ENCODE data around the gene AP5S1. TPM values are rescaled to one million over a fixed set of nuclear protein-coding genes. Genes with fewer than 3 reads are reported as not detected.

AP5S1 gene
- polyA plus RNA-seq, 1 donor from 2014 or later: 11.3 TPM

DNA sequence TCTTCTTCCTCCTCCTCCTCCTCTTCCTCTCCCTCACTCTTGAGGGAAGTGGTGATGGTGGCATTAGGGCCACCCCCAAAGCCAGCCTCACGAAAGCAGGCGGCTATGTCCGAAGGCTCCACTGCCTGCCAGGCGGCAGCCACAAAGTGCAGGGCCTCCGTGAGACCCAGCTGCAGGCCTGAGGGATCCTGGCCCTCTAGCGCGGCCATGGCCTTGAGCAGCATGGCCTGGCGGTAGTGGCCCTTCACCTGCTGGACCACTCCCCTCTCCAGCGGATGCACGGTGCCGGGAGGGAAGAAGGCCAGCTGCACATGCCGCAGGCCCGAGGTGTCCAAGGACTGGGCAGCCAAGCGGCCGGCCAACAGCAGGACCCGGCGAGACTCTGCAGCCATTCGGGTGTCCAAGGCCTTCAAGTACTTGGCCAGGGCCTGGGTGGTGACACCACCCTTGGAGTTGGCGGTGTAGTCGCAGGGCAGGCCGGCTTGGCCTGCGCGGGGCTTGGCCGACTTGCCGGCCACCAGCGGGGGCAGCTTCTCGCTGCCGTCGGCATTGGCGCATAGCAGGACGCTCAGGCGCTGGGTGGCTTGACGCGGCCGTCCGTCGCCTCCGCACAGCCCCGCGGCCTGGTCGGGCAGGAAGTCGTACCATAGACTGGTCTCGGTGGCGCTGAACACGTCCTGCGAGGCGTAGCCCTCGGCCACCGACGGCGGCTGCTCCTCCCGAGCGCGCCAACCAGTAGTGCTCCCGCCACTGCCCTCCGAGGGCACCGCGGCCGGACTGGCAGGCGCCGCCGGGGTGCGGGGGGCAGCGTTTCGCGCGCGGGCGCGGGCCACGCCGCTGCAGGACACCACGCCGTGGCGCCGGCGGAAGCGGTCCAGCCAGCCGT is 34.9 kb upstream of the AP5S1 start:
- TF ChIP-seq MXI1 (conservative IDR thresholded peaks at IDR 0.05; ENCODE audit: poor library complexity, severe bottlenecking): no peak
- no peak for TF ChIP-seq EP300 (conservative IDR thresholded peaks at IDR 0.05; ENCODE audit: poor library complexity, severe bottlenecking)
- no peak for TF ChIP-seq SMC3 (conservative IDR thresholded peaks at IDR 0.05; ENCODE audit: poor library complexity)
- TF ChIP-seq, protein P1, sequence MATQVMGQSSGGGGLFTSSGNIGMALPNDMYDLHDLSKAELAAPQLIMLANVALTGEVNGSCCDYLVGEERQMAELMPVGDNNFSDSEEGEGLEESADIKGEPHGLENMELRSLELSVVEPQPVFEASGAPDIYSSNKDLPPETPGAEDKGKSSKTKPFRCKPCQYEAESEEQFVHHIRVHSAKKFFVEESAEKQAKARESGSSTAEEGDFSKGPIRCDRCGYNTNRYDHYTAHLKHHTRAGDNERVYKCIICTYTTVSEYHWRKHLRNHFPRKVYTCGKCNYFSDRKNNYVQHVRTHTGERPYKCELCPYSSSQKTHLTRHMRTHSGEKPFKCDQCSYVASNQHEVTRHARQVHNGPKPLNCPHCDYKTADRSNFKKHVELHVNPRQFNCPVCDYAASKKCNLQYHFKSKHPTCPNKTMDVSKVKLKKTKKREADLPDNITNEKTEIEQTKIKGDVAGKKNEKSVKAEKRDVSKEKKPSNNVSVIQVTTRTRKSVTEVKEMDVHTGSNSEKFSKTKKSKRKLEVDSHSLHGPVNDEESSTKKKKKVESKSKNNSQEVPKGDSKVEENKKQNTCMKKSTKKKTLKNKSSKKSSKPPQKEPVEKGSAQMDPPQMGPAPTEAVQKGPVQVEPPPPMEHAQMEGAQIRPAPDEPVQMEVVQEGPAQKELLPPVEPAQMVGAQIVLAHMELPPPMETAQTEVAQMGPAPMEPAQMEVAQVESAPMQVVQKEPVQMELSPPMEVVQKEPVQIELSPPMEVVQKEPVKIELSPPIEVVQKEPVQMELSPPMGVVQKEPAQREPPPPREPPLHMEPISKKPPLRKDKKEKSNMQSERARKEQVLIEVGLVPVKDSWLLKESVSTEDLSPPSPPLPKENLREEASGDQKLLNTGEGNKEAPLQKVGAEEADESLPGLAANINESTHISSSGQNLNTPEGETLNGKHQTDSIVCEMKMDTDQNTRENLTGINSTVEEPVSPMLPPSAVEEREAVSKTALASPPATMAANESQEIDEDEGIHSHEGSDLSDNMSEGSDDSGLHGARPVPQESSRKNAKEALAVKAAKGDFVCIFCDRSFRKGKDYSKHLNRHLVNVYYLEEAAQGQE (IDR thresholded peaks at IDR 0.05; ENCODE audit: borderline replicate concordance): no peak
- no peak for TF ChIP-seq POLR2AphosphoS5 (IDR thresholded peaks at IDR 0.05)
- TF ChIP-seq EZH2 (IDR thresholded peaks at IDR 0.05; ENCODE audit: borderline replicate concordance, insufficient read depth, low read length, poor library complexity, severe bottlenecking): no peak
- TF ChIP-seq RAD21 (conservative IDR thresholded peaks at IDR 0.05): no peak
- TF ChIP-seq, protein P2, sequence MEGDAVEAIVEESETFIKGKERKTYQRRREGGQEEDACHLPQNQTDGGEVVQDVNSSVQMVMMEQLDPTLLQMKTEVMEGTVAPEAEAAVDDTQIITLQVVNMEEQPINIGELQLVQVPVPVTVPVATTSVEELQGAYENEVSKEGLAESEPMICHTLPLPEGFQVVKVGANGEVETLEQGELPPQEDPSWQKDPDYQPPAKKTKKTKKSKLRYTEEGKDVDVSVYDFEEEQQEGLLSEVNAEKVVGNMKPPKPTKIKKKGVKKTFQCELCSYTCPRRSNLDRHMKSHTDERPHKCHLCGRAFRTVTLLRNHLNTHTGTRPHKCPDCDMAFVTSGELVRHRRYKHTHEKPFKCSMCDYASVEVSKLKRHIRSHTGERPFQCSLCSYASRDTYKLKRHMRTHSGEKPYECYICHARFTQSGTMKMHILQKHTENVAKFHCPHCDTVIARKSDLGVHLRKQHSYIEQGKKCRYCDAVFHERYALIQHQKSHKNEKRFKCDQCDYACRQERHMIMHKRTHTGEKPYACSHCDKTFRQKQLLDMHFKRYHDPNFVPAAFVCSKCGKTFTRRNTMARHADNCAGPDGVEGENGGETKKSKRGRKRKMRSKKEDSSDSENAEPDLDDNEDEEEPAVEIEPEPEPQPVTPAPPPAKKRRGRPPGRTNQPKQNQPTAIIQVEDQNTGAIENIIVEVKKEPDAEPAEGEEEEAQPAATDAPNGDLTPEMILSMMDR (IDR thresholded peaks at IDR 0.05; ENCODE audit: poor library complexity, severe bottlenecking): no peak
- no peak for TF ChIP-seq TAF1 (IDR thresholded peaks at IDR 0.05; ENCODE audit: low read depth)
- Histone ChIP-seq H3K4me2 (ENCODE audit: low read length) (peak overlapping the region; percentile 55), H3K27ac (ENCODE audit: low read length) (peak overlapping the region; percentile 79), H3K27me3 (ENCODE audit: insufficient read depth, low read depth, low read length) (no peaks in the 10 kb centered on the region), H3K79me2 (replicated peaks; ENCODE audit: insufficient read depth, low read length) (peaks cover 10% of the 10 kb centered on the region), H3F3A (ENCODE audit: insufficient read depth, low read length, poor library complexity, severe bottlenecking) (no peaks in the 10 kb centered on the region), H3K9me2 (ENCODE audit: insufficient read depth, low read length) (no peaks in the 10 kb centered on the region), H3K9ac (ENCODE audit: low read length) (peak overlapping the region; percentile 75), H3K36me3 (ENCODE audit: insufficient read depth, low read length) (no peaks in the 10 kb centered on the region), H3K4me3 (ENCODE audit: low read length) (peak overlapping the region; percentile 82), H3K9me3 (ENCODE audit: low read length) (no peaks in the 10 kb centered on the region), H2AFZ (ENCODE audit: low read depth, low read length) (peak overlapping the region; percentile 27), H4K20me1 (ENCODE audit: insufficient read depth) (no peaks in the 10 kb centered on the region)

DNA sequence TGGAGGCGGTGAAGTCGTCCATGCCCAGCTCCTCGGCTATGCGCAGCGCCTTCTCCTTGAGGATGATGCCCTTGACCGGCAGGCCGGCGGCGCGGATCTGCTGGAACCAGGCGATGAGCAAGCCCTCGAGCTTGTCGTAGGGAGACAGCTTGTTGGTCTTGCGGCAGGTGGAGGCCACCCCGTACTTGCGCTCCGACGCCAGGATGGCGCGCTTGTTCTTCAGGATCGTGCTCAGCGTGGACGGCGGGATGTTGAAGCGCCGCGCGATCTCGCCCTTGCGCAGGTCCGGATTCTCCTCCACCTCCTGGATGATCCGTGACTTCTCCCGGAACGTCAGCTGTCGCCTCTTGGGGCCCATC is 34.2 kb upstream of the AP5S1 start:
- Histone ChIP-seq H3K9me2 (ENCODE audit: insufficient read depth, low read length) (no peaks in the 10 kb centered on the region), H3K9me3 (ENCODE audit: low read length) (no peaks in the 10 kb centered on the region), H3F3A (ENCODE audit: insufficient read depth, low read length, poor library complexity, severe bottlenecking) (no peaks in the 10 kb centered on the region), H3K4me2 (ENCODE audit: low read length) (peak overlapping the region; percentile 55), H3K79me2 (replicated peaks; ENCODE audit: insufficient read depth, low read length) (peaks cover 10% of the 10 kb centered on the region), H3K27ac (ENCODE audit: low read length) (peak overlapping the region; percentile 79), H3K9ac (ENCODE audit: low read length) (peak overlapping the region; percentile 75), H3K27me3 (ENCODE audit: insufficient read depth, low read depth, low read length) (no peaks in the 10 kb centered on the region), H4K20me1 (ENCODE audit: insufficient read depth) (no peaks in the 10 kb centered on the region), H2AFZ (ENCODE audit: low read depth, low read length) (peak overlapping the region; percentile 27), H3K36me3 (ENCODE audit: insufficient read depth, low read length) (no peaks in the 10 kb centered on the region), H3K4me3 (ENCODE audit: low read length) (peak overlapping the region; percentile 82)
- TF ChIP-seq, protein P2 (IDR thresholded peaks at IDR 0.05; ENCODE audit: poor library complexity, severe bottlenecking): peak; percentile 12
- TF ChIP-seq MXI1 (conservative IDR thresholded peaks at IDR 0.05; ENCODE audit: poor library complexity, severe bottlenecking) (peak; percentile 38), TAF1 (IDR thresholded peaks at IDR 0.05; ENCODE audit: low read depth) (no peak), POLR2AphosphoS5 (IDR thresholded peaks at IDR 0.05) (no peak), SMC3 (conservative IDR thresholded peaks at IDR 0.05; ENCODE audit: poor library complexity) (peak; percentile 10), RAD21 (conservative IDR thresholded peaks at IDR 0.05) (no peak)
